SK-N-SH treated with all-trans-retinoic acid at 6 μM for 48 hours (cell line): ENCODE data around the gene OR10T2.

Source experiments
- ATAC-seq: fragments of 200-7000 bp; cut with Tn5 transposase; 3 replicates; pipeline ENCODE4 v1.9.1; 2020; ENCODE audit warnings: mild to moderate bottlenecking, moderate library complexity
- BACH2 ChIP-seq: fragments of 250-450 bp; sonication (Bioruptor Pico); IDR thresholded peaks from 2 replicates; pipeline ENCODE4 v1.9.0; 2021; ENCODE audit warnings: mild to moderate bottlenecking, borderline replicate concordance
- CSDC2 ChIP-seq: fragments of 250-450 bp; sonication (Bioruptor Pico); IDR thresholded peaks from 2 replicates; pipeline ENCODE4 v1.5.0; 2020; ENCODE audit warnings: mild to moderate bottlenecking, moderate library complexity
- CSRNP3 ChIP-seq: fragments of 250-450 bp; sonication (Bioruptor Pico); IDR thresholded peaks from 2 replicates; pipeline ENCODE4 v1.5.1; 2021; ENCODE audit warnings: mild to moderate bottlenecking, moderate library complexity
- ESRRG ChIP-seq: fragments of 250-450 bp; sonication (Bioruptor Pico); IDR thresholded peaks from 2 replicates; pipeline ENCODE4 v1.6.1; 2021; ENCODE audit warnings: mild to moderate bottlenecking
- GLIS3 ChIP-seq: fragments of 250-450 bp; sonication (Bioruptor Pico); IDR thresholded peaks from 2 replicates; pipeline ENCODE4 v1.5.0; 2020; ENCODE audit warnings: mild to moderate bottlenecking, moderate library complexity
- ISL1 ChIP-seq: fragments of 250-450 bp; sonication (Bioruptor Pico); IDR thresholded peaks from 2 replicates; pipeline ENCODE4 v2.1.2; 2022; ENCODE audit warnings: mild to moderate bottlenecking, moderate library complexity
- OSR1 ChIP-seq: fragments of 250-450 bp; sonication (Bioruptor Pico); IDR thresholded peaks from 2 replicates; pipeline ENCODE4 v1.8.0; 2022; ENCODE audit warnings: moderate library complexity, mild to moderate bottlenecking, inconsistent platforms
- POU6F1 ChIP-seq: fragments of 250-450 bp; sonication (Bioruptor Pico); IDR thresholded peaks from 2 replicates; pipeline ENCODE4 v1.8.0; 2021; ENCODE audit warnings: low read depth, mild to moderate bottlenecking, moderate library complexity, borderline replicate concordance
- PPARA ChIP-seq: fragments of 250-450 bp; sonication (Bioruptor Pico); IDR thresholded peaks from 2 replicates; pipeline ENCODE4 v1.5.0; 2020; ENCODE audit warnings: mild to moderate bottlenecking, borderline replicate concordance
- RARB ChIP-seq: fragments of 250-450 bp; sonication (Bioruptor Pico); IDR thresholded peaks from 2 replicates; pipeline ENCODE4 v1.8.0; 2021; ENCODE audit warnings: mild to moderate bottlenecking, moderate library complexity
- SNAI2 ChIP-seq: fragments of 250-450 bp; sonication (Bioruptor Pico); IDR thresholded peaks from 2 replicates; pipeline ENCODE4 v1.5.0; 2020; ENCODE audit warnings: mild to moderate bottlenecking, moderate library complexity
- TCF4 ChIP-seq: fragments of 250-450 bp; sonication (Bioruptor Pico); IDR thresholded peaks from 2 replicates; pipeline ENCODE4 v1.8.0; 2021; ENCODE audit warnings: mild to moderate bottlenecking, moderate library complexity, borderline replicate concordance
- TOX ChIP-seq: fragments of 250-450 bp; sonication (Bioruptor Pico); IDR thresholded peaks from 2 replicates; pipeline ENCODE4 v1.8.0; 2021; ENCODE audit warnings: mild to moderate bottlenecking, moderate library complexity, borderline replicate concordance
- ZC3H10 ChIP-seq: fragments of 250-450 bp; sonication (Bioruptor Pico); IDR thresholded peaks from 2 replicates; pipeline ENCODE4 v1.5.1; 2021; ENCODE audit warnings: mild to moderate bottlenecking, moderate library complexity
- ZFP3 ChIP-seq: fragments of 250-450 bp; sonication (Bioruptor Pico); IDR thresholded peaks from 2 replicates; pipeline ENCODE4 v1.5.0; 2020; ENCODE audit warnings: mild to moderate bottlenecking, moderate library complexity
- ZFP30 ChIP-seq: fragments of 450-650 bp; formaldehyde crosslinking; IDR thresholded peaks from 2 replicates; pipeline ENCODE4 v1.5.0; 2022; ENCODE audit warnings: mild to moderate bottlenecking, moderate library complexity
- ZNF565 ChIP-seq: fragments of 450-650 bp; formaldehyde crosslinking; conservative IDR thresholded peaks from 2 replicates; pipeline ENCODE4 v1.5.0; 2020; ENCODE audit warnings: low read depth, mild to moderate bottlenecking, moderate library complexity
- ZNF70 ChIP-seq: fragments of 450-650 bp; formaldehyde crosslinking; IDR thresholded peaks from 2 replicates; pipeline ENCODE4 v1.5.0; 2020; ENCODE audit warnings: mild to moderate bottlenecking, moderate library complexity
- ZNF8 ChIP-seq: fragments of 450-650 bp; formaldehyde crosslinking; IDR thresholded peaks from 2 replicates; pipeline ENCODE4 v1.5.0; 2020; ENCODE audit warnings: mild to moderate bottlenecking, moderate library complexity
- TF ChIP-seq, protein P1 (sequence below): fragments of 250-450 bp; sonication (Bioruptor Pico); IDR thresholded peaks from 2 replicates; pipeline ENCODE4 v1.8.0; 2020; ENCODE audit warnings: mild to moderate bottlenecking, moderate library complexity, borderline replicate concordance
- TF ChIP-seq, protein P2 (sequence below): fragments of 250-450 bp; sonication (Bioruptor Pico); IDR thresholded peaks from 2 replicates; pipeline ENCODE4 v1.5.0; 2020; ENCODE audit warnings: mild to moderate bottlenecking, moderate library complexity
- TF ChIP-seq, protein P3 (sequence below): fragments of 250-450 bp; sonication (Bioruptor Pico); IDR thresholded peaks from 2 replicates; pipeline ENCODE4 v1.5.1; 2020; ENCODE audit warnings: low read depth, mild to moderate bottlenecking, moderate library complexity

The OR10T2 gene

GRCh38 chr1:158362941-158363340, 36.3 kb downstream of the OR10T2 start (continued):
- TF ChIP-seq, protein P1, sequence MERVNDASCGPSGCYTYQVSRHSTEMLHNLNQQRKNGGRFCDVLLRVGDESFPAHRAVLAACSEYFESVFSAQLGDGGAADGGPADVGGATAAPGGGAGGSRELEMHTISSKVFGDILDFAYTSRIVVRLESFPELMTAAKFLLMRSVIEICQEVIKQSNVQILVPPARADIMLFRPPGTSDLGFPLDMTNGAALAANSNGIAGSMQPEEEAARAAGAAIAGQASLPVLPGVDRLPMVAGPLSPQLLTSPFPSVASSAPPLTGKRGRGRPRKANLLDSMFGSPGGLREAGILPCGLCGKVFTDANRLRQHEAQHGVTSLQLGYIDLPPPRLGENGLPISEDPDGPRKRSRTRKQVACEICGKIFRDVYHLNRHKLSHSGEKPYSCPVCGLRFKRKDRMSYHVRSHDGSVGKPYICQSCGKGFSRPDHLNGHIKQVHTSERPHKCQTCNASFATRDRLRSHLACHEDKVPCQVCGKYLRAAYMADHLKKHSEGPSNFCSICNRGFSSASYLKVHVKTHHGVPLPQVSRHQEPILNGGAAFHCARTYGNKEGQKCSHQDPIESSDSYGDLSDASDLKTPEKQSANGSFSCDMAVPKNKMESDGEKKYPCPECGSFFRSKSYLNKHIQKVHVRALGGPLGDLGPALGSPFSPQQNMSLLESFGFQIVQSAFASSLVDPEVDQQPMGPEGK (CRISPR knock-in tag): no peak
- TF ChIP-seq POU6F1 (CRISPR knock-in tag): no peak
- TF ChIP-seq ZNF70: no peak
- no peak for TF ChIP-seq BACH2 (CRISPR knock-in tag)

DNA sequence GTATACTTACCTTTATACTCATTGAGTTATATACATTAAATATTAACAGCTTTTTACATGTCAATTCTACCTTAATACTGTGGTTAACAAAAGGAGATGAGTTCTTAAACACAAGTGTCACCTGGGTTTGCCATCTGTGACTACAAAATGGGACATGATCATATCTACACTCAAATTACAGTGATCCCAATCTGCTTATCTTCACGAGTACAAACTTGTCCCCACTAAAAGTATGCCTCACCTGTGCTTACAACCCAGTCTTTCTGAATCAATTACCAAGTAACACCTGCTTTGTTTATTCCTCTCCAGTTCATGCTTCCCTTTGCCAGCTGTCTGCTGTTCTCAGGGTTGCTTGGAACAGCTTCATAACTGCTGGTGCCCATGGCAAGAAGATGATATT, 36.8 kb downstream of the OR10T2 start:
- no peak for TF ChIP-seq ZC3H10 (CRISPR knock-in tag)
- TF ChIP-seq ISL1 (CRISPR knock-in tag): no peak
- no peak for TF ChIP-seq ZNF70
- no peak for TF ChIP-seq CSRNP3 (CRISPR knock-in tag)
- no peak for TF ChIP-seq TOX
- TF ChIP-seq GLIS3 (CRISPR knock-in tag): no peak
- TF ChIP-seq, protein P2, sequence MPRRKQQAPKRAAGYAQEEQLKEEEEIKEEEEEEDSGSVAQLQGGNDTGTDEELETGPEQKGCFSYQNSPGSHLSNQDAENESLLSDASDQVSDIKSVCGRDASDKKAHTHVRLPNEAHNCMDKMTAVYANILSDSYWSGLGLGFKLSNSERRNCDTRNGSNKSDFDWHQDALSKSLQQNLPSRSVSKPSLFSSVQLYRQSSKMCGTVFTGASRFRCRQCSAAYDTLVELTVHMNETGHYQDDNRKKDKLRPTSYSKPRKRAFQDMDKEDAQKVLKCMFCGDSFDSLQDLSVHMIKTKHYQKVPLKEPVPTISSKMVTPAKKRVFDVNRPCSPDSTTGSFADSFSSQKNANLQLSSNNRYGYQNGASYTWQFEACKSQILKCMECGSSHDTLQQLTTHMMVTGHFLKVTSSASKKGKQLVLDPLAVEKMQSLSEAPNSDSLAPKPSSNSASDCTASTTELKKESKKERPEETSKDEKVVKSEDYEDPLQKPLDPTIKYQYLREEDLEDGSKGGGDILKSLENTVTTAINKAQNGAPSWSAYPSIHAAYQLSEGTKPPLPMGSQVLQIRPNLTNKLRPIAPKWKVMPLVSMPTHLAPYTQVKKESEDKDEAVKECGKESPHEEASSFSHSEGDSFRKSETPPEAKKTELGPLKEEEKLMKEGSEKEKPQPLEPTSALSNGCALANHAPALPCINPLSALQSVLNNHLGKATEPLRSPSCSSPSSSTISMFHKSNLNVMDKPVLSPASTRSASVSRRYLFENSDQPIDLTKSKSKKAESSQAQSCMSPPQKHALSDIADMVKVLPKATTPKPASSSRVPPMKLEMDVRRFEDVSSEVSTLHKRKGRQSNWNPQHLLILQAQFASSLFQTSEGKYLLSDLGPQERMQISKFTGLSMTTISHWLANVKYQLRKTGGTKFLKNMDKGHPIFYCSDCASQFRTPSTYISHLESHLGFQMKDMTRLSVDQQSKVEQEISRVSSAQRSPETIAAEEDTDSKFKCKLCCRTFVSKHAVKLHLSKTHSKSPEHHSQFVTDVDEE (CRISPR knock-in tag): no peak
- no peak for TF ChIP-seq ZFP30 (CRISPR knock-in tag)
- no peak for TF ChIP-seq TCF4 (CRISPR knock-in tag)
- TF ChIP-seq SNAI2 (CRISPR knock-in tag): no peak
- TF ChIP-seq RARB (CRISPR knock-in tag): no peak
- TF ChIP-seq, protein P3, sequence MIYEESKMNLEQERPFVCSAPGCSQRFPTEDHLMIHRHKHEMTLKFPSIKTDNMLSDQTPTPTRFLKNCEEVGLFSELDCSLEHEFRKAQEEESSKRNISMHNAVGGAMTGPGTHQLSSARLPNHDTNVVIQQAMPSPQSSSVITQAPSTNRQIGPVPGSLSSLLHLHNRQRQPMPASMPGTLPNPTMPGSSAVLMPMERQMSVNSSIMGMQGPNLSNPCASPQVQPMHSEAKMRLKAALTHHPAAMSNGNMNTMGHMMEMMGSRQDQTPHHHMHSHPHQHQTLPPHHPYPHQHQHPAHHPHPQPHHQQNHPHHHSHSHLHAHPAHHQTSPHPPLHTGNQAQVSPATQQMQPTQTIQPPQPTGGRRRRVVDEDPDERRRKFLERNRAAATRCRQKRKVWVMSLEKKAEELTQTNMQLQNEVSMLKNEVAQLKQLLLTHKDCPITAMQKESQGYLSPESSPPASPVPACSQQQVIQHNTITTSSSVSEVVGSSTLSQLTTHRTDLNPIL (CRISPR knock-in tag): no peak
- no peak for TF ChIP-seq ESRRG (CRISPR knock-in tag)
- TF ChIP-seq OSR1 (CRISPR knock-in tag): no peak
- TF ChIP-seq ZFP3: no peak
- TF ChIP-seq, all 23 proteins: peak for 0
- no peak for ATAC-seq

GRCh38 chr1:158357441-158357840, 41.8 kb downstream of the OR10T2 start:
- no peak for TF ChIP-seq RARB (CRISPR knock-in tag)
- no peak for TF ChIP-seq ZNF565
- TF ChIP-seq PPARA (CRISPR knock-in tag): no peak
- TF ChIP-seq ESRRG (CRISPR knock-in tag): no peak
- no peak for TF ChIP-seq ISL1 (CRISPR knock-in tag)
- TF ChIP-seq ZFP30 (CRISPR knock-in tag): no peak
- no peak for ATAC-seq

DNA sequence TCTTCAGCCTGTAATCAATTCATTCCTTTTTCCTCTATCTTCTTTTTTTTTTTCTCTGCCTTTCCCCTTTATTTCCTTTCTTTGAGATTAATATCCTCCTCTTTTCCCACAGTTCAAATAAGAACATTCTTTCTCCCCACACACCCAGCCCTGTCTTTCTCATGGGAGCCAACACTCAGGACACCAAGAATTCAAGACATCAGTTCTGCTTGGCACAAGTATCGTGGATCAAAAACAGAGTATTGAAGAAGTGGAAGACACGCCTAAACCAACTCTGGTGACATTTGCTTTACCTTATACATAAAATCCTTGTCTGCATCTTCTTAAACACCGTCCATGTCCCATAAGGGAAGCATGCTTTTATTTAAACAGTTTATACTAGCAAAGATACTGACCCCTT, 42.6 kb downstream of the OR10T2 start:
- no peak for ATAC-seq
- TF ChIP-seq TOX (no peak), ZC3H10 (CRISPR knock-in tag) (no peak), POU6F1 (CRISPR knock-in tag) (no peak), ZNF70 (no peak), OSR1 (CRISPR knock-in tag) (no peak), CSRNP3 (CRISPR knock-in tag) (no peak), RARB (CRISPR knock-in tag) (no peak), ZFP3 (no peak), CSDC2 (CRISPR knock-in tag) (no peak), ZNF565 (no peak), ZNF8 (CRISPR knock-in tag) (no peak)
- TF ChIP-seq, protein P3 (CRISPR knock-in tag): no peak
- TF ChIP-seq, all 23 proteins: peak for 0
